NCI-H446 (cell line): ENCODE measurements around the gene VPS18.

Experiments used
- DNase-seq, 2 experiments: peaks; one replicate each; lab custom pipeline; 2025; lab: John Stamatoyannopoulos, UW

VPS18 gene

DNA sequence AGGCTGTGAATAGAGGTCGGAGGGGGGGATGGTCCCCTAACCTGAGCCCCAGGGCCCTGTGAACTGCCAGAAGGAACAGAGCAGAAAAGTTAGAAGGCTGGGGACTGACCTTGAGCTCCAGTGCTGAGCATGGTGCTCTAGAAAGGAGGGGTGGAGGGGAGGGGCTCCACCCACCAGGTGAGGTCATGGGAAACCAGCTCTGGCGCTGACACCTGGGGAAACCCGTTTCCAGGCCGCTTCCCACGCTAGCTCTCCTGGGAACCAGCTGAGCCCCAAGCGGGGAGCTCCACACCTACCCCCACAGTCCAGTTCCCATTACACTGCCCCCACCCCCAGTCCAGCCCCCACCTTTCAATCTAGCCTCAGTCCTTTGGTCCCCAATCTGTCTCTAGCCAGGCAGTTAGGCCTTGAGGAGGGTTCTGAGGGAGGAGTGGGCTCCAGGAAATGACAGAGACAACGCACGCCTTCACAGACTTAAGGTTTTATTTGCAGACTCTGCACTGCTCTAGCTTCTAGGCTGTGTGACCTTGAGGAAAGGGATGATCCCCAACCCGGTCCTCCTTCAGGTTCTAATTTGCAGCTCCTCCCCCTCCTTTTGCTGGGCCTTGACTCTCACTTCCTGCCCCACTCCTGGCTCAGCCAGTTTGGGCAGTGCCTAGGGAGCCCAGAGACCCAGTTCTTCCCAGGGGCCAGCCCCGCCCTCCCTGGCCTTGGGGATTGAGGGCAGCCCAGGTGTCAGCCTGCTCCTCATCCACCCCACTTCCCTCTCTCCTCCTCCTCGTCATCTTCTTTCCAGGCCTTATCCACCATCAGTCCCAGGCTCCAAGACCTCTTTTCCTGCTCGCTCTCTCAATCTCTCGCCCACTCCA, 22.3 kb upstream of the VPS18 start:
- no peak for DNase-seq

DNA sequence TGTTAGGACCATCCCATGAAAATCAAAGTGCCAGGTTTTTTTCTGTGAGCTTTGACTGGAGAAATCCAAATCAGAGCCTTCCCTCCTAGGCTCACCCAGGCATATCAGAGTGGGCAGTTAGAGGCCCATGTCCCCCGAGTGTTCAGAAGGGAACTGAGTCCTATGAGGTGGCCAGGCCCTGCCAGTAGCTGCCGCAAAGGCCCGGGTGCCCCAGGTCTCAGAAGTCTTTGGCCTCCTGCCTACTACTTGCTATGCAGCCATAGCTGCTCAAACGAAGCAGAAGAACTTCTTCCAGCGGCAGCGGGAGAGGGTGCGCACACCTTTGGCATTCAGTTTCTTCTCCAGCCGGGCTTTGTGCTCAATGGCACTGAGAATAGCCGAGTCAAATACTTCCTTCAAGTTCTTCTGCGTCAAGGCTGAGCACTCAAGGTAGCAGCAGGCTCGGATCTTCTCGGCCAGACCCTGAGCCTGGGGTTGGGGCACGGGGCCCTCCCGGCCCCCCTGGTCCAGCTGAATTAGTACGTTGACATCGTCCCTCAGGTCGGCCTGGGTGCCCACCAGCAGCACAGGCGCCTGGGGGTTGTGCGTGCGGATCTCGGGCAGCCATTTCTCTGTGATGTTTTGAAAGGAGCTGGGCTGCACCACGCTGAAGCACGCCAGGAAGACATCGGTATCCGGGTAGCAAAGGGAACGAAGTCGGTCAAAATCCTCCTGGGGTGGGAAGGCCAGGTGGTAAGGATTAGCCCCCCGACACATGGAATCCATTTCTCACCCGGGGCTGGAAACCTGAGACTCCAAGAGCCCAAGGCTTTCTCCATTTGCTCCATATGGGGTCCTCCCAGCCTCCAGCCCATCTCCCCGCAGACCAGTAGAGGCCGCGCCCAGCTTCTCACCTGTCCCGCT, 21.2 kb upstream of the VPS18 start:
- DNase-seq, result no peak

DNA sequence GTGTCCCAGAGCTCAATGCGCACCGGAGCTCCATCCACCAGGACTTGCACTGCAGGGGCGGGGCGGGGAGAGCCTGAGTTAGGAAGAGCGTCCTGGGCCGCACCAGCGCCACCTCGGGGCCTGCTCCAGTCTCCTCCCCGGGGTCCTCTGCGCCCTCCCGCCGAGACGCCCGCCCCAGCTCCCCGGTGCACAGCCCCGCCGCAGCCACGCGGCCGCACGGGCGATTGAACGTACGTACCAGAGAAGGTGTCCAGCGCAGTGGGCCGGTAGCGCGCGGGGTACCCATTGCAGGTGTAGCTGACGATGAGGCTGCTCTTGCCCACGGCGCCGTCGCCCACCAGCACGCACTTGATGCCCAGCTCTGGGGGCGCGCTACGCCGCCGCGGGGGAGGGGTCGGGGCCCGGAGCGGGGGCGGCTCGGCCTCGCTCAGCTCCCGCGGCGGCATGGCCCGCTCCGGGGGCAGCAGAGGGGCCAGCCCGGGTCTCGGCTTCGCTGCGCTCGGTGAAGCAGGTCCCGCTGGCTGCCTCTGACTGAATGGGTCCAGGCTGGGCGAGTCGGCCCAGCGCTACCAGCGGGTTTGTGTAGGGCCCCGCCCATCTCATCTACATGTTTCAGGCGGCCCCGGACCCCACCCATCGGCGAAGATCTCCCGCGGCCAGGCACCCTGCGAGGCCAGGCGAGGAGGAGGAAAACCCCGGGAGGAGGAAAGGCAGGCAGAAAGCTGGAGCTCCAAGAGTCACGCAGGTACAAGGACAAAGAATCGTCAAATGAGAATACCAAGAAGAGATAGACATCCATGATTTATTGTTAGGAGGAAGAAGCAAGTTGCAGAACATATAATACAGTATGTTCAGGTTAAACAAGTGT, 20.3 kb upstream of the VPS18 start, which contains the start of gene RHOV:
Gene RHOV (minus strand): TSS at position 541 of the 868 bp plus-strand sequence. CDS start 95 bp downstream, at position 446.
- DNase-seq, result peak in 1 of 2 experiments; percentile 62

DNA sequence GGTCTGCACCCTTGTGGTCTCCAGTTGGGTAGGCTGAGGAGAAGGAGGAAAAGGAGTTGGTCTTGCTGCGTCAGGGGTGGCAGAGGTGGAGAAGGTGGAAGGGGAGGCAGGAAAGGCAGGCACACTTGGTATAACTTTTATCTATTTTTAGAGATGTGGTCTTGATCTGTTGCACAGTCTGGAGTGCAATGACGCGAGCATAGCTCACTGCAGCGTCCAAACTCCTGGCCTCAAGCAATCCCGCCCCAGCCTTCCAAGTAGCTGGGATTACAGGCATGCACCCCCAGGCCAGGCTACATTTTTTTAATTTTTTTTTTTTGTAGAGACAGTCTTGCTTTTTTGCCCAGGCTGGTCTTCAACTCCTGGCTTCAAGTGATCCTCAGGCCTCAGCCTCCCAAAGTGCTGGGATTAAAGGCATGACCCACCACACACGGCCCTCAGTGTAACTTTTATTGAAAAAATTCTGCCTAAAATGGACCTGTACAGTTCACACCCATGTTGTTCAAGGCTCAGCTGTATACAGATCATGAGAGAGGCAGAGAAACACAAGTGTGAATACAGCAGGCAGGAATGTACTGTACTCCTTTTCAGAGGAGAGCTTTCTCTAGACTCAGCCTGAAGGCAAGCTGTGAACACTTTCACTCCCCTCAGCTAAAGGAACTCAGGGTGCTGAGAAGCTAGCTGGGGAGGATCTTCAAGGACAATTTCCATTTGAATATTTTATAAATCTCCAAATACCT, 18.1 kb upstream of the VPS18 start:
- DNase-seq, result no peak

DNA sequence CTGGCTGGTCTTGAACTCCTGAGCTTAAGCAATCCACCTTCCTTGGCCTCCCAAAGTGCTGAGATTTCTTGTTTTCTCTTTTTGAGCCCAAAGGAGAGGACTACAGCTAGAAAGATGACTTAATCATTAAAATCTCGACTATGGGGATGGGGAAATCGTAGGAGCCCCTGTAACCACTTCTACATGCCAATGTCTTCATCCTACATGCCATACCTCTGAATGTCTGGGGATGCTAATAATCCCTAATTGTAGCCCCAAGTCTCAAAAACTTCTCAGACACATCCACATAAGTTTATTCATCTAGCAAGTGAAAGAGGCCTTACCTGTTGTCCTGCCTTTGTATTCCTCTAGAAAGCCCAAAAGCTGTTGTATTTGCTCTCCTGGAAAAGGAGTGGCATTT, 16.6 kb upstream of the VPS18 start:
- DNase-seq, result no peak

DNA sequence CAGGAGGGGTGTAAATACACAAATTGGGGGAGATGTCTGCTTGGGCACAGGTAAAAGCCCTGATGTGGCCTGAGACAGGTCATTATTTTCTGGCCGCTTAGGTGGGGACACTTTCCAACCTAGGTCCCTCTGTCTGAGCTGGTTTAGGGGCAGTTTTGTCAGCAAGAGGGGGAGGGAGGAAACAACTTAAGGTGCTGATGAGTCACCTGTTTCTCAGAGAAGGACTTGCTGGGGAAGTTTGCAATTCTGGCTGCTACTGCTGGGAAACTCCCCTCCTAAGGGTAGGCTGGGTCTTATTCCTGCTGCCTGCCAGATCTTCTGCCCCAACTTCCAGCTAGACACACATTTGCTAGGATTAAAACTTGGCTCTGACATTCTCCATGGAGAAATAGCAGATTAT, 15.5 kb upstream of the VPS18 start:
- no peak for DNase-seq

DNA sequence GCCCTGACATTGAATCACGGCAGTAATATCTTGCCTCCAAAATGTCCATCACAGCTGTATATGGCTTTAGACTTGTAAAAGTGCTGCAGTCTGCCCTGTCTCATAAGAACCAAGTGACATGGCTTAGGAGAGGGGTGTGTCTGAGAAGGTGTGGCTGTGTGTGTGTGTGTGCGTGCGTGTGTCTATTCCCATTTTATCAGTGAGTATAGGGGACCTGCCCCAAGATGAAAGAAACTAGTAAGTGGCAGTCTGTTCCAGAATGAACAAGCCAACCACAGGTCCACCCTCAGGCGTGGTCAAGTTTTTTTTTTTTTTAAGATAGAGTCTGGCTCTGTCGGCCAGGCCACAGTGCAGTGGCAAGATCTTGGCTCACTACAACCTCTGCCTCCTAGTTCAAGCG, 14.6 kb upstream of the VPS18 start:
- no peak for DNase-seq

DNA sequence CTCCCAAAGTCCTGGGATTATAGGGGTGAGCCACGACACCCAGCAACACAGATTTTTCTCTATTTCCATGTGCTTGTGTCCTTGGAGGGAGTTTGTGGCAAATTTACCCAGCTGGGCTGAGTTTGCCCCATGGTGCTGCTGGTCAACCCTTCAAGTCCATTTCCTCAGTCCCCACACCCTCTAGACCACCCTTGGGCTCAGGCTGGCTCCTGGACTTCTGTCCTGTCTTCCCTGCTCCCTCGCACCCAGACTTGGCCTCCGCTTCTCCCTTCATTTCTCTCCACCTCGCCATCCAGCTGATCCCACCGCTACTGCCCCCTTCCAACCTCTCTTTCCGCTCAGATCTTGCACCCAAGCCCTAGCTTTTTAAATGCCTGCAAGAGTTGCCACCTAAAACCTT, 12.9 kb upstream of the VPS18 start:
- DNase-seq, result no peak

DNA sequence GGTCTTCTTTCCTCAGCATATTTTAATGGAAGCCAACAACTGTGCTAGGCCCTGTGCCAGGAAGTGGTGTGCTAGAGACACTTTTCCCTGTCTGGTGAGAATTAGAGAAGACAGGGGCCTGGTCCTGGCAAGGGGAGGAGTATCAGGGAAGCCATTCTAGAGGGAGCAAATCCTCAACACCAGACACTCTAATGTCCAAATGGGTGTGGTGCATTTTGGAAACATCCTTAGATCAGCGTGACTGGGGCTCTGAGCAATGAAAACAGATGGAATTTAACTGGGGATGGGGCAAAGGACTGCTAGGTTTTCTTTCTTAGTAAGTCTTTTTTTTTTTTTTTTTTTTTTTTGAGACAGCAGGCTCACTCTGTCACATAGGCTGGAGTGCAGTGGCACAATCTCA, 7.7 kb upstream of the VPS18 start:
- no peak for DNase-seq

DNA sequence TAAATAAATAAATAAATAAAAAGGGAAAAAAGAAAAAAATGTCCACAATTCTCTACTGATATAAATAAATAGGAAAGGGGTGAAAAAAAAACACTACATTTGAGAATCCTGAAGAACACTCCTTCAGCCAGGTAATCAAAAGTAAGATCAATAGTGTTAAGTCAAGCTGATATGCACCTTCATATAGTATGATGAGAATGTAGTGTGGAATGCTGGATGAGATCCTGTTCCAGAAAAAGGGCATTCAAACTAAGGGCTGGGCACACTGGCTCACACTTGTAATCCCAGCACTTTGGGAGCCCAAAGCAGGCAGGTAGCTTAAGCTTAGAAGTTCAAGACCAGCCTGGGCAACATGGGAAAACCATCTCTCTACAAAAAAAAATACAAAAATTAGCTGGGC, 5.1 kb upstream of the VPS18 start:
- no peak for DNase-seq

DNA sequence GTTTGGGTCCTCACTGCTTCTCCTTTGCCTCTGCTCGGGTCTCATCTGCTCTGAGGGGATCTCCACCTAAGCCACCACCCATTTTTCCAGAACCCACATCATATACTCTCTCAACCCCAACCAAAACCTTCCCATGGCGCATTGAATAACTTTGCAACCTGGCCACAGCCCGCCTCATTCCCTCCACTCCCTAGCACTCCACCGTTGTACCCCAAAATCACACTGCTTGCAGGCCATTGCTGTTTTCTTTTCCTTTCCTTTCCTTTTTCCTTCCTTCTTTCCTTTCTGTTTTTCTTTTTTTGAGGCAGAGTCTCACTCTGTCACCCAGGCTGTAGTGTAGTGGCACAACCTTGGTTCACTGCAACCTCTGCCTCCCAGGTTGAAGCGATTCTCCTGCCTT, 3.1 kb upstream of the VPS18 start:
- no peak for DNase-seq

DNA sequence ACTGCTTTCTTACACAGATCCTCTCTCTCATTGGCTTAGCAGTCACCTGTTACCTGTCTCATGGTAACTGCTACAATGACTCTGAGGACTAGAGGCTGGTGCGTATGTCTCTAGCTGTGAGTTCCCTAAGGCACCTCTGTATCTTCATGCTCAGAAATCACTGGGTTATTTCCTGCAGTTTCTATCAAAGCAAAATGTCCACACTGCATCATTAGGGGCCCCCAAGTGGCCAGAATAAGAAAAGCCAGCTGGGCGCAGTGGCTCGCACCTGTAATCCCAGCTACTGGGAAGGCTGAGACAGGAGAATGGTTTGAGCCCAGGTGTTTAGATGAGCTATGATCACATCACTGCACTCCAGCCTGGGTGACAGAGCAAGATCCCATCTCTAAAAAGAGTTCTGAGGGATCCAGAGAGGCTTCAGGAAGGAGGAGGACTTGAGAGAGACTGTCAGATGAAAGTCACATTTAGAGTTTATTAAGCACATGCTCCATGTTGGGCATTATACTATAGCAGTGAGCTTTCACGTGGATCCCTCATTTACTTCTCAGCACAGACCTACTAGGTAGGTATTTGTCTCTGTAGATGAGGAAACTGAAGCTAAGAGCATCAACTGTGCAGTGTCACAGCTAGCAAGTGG, 2.3 kb upstream of the VPS18 start:
- DNase-seq, result peak in 1 of 2 experiments; percentile 36

DNA sequence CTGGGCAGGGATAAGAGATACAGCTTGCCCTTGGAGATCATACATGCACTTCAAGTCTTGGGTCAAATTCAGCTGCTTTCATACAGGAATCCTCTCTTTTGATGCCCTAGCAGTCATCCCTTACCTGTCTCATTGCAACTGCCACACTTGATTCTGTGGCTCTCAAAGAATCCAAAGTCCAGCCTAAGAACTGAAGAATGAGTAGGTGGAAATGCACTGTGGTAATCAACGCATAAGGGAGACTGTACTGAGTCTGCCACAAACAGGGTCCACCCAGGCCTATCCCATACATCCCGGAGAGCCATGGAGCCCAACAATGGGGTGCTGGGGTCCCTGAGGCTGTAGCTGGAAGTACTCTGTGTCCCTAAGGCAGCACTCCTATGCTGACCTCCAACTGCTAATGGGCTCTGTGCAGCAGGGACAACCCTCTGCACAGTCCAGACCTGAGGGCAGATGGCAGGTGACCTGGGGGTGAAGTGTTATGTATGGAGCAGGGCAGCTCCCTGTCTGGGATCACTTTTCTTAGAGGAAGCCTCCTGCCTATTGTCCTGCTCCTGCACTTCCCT, 1.7 kb upstream of the VPS18 start:
- no peak for DNase-seq

DNA sequence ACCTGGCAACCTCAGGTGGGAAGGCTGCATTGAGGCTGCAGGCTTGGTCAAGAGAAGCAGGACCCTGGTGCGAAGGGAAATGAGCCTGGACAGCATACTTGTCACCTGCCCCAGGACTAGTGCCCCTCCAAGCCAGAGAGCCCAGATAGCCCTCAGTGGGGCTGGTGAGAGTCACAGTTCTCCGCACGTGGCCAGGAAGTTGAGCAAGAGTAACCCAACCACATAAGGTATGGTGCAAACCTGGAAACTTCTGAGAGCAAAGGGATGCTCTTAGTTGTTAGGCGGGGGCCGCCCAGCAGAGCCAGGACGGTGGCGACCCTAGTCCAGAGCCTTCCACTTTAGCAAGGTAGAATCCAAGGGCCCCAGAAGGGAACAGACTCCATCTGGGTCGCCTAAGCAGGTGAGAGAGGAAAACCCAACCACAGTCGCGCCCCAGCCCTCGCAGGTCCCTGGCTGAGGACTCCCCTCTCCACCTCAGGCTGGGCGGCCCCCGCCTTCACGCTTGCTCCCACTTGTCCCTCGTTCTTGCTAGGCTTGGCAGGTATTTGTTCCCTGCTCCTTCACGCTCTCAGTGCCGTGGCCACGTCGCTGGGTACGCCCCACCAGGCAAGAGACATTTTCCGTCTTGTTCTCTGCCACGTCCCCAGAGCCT, 1.1 kb upstream of the VPS18 start:
- DNase-seq, result no peak

DNA sequence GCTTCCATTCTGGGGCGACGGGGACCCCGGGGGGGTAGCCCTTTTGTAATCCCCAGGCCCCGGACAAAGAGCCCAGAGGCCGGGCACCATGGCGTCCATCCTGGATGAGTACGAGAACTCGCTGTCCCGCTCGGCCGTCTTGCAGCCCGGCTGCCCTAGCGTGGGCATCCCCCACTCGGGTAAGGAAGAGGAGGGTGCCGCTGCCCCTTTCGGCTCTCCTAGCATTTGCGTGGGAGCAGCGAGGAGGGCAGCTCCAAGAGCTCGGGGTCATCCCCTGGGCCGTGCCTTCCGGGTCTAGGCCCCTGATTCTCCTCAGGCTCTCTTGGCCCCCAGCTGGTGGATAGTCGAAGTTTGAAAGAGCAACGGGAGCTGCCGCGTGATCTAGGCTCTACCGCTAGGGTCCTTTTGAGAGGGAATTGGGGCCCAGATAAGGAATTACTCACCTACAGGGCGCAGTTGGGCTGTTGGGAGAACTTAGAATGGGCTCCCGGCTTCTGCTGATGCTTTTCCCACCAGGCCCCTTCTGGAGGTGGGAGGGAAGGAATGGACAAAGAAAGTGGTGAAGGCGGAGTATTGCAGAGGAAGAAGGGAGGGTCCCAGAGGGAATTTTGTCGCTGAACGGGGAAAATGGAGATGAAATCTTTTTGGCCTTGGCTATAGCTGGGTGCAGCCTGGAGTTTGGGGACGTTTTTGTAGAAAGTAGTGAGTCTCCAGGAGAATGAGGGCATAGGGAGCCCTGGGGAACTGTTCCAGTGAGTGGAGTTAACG, 615 bp downstream of the VPS18 start:
- no peak for DNase-seq

DNA sequence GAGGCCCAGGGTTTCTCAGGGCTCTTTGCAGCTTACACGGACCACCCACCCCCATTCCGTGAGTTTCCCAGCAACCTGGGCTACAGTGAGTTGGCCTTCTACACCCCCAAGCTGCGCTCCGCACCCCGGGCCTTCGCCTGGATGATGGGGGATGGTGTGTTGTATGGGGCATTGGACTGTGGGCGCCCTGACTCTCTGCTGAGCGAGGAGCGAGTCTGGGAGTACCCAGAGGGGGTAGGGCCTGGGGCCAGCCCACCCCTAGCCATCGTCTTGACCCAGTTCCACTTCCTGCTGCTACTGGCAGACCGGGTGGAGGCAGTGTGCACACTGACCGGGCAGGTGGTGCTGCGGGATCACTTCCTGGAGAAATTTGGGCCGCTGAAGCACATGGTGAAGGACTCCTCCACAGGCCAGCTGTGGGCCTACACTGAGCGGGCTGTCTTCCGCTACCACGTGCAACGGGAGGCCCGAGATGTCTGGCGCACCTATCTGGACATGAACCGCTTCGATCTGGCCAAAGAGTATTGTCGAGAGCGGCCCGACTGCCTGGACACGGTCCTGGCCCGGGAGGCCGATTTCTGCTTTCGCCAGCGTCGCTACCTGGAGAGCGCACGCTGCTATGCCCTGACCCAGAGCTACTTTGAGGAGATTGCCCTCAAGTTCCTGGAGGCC, 5.4 kb downstream of the VPS18 start:
- DNase-seq, result no peak

DNA sequence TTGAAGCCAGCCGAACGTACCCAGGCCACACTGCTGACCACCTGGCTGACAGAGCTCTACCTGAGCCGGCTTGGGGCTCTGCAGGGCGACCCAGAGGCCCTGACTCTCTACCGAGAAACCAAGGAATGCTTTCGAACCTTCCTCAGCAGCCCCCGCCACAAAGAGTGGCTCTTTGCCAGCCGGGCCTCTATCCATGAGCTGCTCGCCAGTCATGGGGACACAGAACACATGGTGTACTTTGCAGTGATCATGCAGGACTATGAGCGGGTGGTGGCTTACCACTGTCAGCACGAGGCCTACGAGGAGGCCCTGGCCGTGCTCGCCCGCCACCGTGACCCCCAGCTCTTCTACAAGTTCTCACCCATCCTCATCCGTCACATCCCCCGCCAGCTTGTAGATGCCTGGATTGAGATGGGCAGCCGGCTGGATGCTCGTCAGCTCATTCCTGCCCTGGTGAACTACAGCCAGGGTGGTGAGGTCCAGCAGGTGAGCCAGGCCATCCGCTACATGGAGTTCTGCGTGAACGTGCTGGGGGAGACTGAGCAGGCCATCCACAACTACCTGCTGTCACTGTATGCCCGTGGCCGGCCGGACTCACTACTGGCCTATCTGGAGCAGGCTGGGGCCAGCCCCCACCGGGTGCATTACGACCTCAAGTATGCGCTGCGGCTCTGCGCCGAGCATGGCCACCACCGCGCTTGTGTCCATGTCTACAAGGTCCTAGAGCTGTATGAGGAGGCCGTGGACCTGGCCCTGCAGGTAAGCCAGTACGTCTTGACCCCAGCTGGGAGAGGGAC, 6.2 kb downstream of the VPS18 start:
- DNase-seq, result no peak

DNA sequence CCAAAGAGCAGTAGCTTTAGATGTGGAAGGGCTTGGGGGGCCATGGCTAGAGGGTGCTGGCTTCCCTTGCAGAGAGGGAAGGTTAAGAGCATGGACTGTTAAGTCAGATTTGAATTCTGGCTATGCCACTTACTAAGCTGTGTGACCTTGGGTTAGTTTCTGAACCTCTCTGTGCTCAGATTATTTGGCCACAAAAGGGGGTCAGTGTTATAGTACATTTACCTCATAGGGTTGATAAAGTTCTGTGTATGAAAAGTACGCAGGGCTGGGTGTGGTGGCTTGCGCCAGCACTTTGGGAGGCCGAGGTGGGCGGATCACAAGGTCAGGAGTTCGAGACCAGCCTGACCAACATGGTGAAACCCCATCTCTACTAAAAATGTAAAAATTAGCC, 6.8 kb downstream of the VPS18 start:
- DNase-seq, result no peak
